ENCODE data around the gene RANBP2. TPM values are rescaled to one million over a fixed set of nuclear protein-coding genes. Genes with fewer than 3 reads are reported as not detected.

RANBP2 gene
- total RNA-seq, 1 experiment from 2014 or later, result 120 TPM

DNA sequence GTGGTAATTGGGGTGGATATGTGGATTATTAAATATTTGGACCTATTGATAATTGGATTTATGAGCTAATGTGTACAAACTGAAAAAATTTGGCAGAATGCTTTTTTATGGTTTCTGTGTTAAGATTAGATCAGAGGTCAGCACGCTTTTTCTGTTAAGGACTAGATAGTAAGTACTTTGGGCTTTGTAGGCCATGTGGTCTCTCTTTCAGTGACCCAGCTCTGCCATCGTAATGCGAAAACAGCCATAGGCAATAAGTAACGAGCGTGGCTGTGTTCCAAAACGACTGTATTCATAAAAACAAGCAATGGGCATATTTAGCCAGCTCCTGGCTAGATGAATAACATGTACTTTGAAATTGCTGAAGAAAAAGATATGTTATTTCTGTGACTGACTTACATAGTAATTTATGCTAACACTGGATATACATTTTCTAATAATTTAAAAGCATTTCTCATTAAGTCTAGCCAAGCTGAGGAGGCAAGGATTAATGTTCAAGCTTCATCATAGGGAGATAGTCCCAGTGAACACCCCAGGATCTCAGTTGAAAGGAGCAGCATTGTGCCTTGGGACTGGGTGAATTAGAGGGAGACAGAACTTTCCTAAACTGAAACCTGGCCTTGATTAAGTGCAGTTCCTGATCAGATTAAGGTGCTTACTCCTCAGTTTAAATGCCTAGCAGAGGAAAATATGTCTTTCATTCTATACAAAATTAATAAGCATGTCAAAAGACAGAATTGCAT, 87.3 kb downstream of the RANBP2 start:
- no peak overlapping the region for H3K4me3 ChIP-seq
- peaks cover 68% of the 10 kb centered on the region for H3K36me3 ChIP-seq
- H3K4me1 ChIP-seq, result no peaks in the 10 kb centered on the region
- no peaks in the 10 kb centered on the region for H3K27me3 ChIP-seq
- no peak overlapping the region for H3K27ac ChIP-seq
- H3K9me3 ChIP-seq (replicated peaks), result peaks cover 6% of the 10 kb centered on the region; the same call in 1 of the 2 replicates
- no peak for DNase-seq

DNA sequence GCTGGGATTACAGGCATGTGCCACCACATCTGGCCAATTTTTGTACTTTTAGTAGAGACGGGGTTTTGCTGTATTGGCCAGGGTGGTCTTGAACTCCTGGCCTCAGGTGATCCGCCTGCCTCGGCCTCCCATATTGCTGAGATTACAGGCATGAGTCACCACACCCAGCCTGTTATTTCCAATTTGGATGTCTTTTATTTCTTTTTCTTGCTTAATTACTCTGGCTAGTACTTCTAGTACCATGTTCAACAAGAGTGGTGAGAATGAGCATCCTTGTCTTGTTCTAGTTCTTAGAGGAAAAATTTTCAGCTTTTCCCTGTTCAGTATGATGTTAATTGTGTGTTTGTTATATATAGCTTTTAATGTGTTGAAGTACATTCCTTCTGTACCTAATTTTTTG, 90.7 kb downstream of the RANBP2 start:
- H3K27me3 ChIP-seq, result no peaks in the 10 kb centered on the region
- no peak for DNase-seq
- H3K36me3 ChIP-seq, result peaks cover 67% of the 10 kb centered on the region
- H3K27ac ChIP-seq, result no peak overlapping the region
- H3K4me1 ChIP-seq, result no peaks in the 10 kb centered on the region
- no peak overlapping the region for H3K4me3 ChIP-seq
- H3K9me3 ChIP-seq (replicated peaks), result peaks cover 6% of the 10 kb centered on the region; the same call in 1 of the 2 replicates

DNA sequence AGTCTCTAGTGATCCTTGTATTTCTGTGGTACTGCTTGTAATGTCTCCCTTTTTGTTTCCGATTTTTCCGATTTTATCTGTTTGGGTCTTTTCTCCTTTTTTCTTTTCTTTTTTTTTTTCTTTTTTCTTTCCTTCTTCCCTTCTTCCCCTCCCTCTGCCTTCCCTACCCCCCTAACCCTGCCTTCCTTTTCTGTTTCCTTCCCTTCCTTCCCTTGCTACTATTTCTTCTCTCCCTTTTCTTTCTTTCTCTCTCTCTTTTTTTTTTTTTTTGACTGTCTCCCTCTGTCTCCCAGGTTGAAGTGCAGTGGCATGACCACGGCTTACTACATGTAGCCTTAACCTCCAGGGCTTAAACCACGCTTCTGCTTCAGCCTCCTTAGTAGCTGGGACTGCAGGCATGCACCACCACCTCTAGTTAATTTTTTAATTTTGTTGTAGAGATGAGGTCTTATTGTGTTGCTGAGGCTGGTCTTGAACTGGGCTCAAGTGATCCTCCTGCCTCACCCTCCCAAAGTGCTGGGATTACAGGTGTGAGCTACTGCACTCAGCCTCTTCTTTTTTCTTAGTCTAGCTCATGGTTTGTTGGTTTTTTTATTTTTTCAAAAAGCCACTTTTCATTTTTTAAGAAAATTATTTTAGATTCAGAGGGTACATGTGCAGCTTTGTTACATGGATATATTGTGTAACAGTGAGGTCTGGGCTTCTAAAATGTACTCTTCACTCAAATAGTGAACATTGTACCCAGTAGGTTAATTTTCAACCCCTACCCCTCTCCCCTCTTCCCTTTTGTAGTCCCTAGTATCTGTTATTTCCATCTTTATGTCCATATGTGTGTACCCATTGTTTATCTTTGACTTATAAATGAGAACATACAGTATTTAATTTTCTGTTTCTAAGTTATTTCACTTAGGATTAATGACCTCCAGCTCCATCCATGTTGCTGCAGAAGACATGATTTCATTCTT, 92.0 kb downstream of the RANBP2 start:
- Histone ChIP-seq H3K27me3 (no peaks in the 10 kb centered on the region), H3K9me3 (replicated peaks) (peaks cover 6% of the 10 kb centered on the region; the same call in 1 of the 2 replicates), H3K4me3 (no peak overlapping the region), H3K36me3 (peaks cover 64% of the 10 kb centered on the region), H3K4me1 (no peaks in the 10 kb centered on the region), H3K27ac (no peak overlapping the region)
- no peak for DNase-seq

DNA sequence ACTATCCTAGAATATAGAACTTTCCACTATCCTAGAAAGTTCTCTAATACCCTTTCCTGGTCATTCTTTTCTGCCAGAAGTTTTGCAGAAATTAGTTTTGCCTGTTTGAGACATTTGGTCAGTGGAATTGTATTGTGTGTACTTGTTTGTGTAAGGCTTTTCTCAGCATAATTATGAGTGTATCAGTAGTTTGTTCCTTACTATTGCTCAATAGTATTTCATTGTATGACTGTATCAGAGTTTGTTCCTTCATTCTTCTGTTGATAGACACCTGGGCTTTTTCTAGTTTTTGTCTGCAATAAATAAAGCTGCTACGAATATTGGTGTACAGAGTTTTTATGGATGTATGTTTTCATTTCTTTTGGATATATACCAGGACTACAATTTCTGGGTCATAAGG, 94.5 kb downstream of the RANBP2 start:
- no peak for DNase-seq
- Histone ChIP-seq H3K27me3 (no peaks in the 10 kb centered on the region), H3K4me1 (no peaks in the 10 kb centered on the region), H3K36me3 (peaks cover 64% of the 10 kb centered on the region), H3K4me3 (no peak overlapping the region), H3K9me3 (replicated peaks) (peaks cover 6% of the 10 kb centered on the region; the same call in 1 of the 2 replicates), H3K27ac (no peak overlapping the region)

DNA sequence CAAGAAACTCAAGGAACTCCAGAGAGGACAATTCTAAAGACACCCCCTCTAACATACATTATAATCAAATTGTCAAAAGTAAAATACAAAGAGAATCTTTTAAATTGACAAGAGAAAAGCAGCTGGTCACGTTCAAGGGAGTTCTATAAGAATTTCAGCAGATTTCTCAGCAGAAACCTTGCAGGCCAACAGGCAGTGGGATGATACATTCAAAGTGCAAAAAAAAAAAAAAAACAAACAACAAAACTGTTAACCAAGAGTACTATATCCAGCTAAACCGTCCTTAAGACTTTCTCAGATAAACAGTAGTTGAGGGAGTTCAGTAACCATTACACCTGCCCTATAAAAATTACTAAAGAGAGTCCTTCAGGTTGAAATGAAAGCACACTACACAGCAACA, 101.2 kb downstream of the RANBP2 start:
- Histone ChIP-seq H3K27me3 (no peaks in the 10 kb centered on the region), H3K4me1 (no peaks in the 10 kb centered on the region), H3K27ac (no peak overlapping the region), H3K36me3 (peaks cover 71% of the 10 kb centered on the region), H3K4me3 (no peak overlapping the region), H3K9me3 (replicated peaks) (no peaks in the 10 kb centered on the region)
- DNase-seq, result no peak

DNA sequence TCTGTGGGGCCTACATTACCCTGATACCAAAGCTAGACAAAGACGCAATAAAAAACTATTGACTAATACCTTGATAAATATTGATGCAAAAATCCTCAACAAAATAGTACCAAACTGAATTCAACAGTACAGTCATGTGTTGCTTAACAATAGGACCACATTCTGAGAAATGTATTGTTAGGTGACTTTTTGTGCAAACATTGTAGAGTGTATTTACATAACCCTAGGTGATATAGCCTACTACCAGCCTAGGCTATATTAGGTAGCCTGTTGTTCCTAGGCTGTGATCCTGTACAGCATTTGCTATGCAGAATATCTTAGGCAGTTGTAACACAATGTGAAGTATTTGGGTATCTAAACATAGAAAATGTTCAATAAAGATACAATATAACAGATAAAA, 104.0 kb downstream of the RANBP2 start:
- H3K36me3 ChIP-seq, result peaks cover 64% of the 10 kb centered on the region
- H3K4me1 ChIP-seq, result no peaks in the 10 kb centered on the region
- no peak for DNase-seq
- H3K9me3 ChIP-seq (replicated peaks), result no peaks in the 10 kb centered on the region
- no peak overlapping the region for H3K4me3 ChIP-seq
- H3K27me3 ChIP-seq, result no peaks in the 10 kb centered on the region
- H3K27ac ChIP-seq, result no peak overlapping the region

DNA sequence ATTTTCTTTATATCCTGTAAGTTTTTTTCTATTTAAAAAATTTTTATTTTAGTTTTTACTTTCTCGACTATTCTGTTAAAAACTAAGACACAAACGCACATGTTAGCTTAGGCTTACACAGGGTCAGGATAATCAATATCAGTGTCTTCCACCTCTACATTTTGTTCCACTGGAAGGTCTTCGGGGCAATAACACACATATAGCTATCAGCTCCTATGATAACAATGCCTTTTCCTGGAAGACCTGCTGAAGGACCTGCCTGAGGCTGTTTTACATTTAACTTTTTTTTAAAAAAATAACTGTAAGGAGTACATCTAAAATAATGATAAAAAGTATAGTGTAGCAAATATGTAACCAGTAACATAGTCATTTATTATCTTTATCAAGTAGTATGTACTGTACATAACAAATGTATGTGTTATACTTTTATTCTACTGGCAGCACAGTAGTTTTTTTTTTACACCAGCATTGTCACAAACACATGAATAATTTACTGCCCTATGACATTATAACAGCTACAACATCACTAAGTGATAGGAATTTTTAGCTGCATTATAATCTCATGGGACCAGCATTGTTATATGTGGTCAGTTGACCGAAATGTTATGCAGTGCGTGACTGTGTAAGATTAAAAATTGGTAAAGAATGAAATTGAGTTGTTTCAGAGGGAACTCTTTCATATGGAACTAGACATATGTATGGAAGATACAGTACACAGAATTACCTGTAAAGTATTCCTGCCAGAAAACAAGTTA, 105.2 kb downstream of the RANBP2 start:
- Histone ChIP-seq H3K4me3 (no peak overlapping the region), H3K27me3 (no peaks in the 10 kb centered on the region), H3K36me3 (peaks cover 52% of the 10 kb centered on the region), H3K4me1 (no peaks in the 10 kb centered on the region), H3K9me3 (replicated peaks) (no peaks in the 10 kb centered on the region), H3K27ac (no peak overlapping the region)
- DNase-seq, result no peak

DNA sequence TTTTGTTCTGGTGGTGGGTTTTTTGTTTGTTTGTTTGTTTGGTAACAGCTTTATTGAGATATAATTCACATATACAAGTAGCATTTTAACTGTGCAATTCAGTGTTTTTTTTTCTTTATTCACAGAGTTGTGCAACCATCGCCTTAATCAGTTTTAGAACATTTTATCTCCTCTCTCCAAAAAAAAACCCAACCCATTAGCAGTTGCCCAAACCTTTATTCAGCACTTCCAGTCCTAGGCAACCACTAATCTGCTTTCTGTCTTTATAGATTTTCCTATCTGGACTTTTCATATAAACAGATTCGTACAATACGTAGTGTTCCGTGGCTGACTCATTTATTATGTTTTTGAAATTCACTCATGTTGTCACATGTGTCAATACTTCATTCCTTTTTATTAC, 106.0 kb downstream of the RANBP2 start:
- Histone ChIP-seq H3K36me3 (peaks cover 44% of the 10 kb centered on the region), H3K27ac (no peak overlapping the region), H3K27me3 (no peaks in the 10 kb centered on the region), H3K4me3 (no peak overlapping the region), H3K4me1 (no peaks in the 10 kb centered on the region), H3K9me3 (replicated peaks) (no peaks in the 10 kb centered on the region)
- no peak for DNase-seq

DNA sequence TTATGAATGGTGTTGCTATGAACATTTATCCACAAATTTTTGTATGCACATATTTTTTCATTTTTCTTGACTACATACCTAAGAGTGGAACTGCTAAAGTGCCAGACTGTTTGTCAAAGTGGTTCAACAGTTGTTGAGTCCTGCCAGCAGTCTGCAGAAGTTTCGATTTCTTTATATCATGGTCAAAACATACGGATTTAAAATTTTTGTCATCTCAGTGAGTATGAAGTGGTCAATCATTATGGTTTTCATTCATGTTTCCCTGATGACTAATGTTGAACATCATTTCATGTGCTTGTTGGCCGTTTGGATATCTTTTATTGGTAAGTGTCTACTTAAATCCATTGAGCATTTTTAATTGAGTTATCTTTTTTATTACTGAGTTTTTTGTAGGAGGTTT, 106.5 kb downstream of the RANBP2 start:
- Histone ChIP-seq H3K9me3 (replicated peaks) (no peaks in the 10 kb centered on the region), H3K4me1 (no peaks in the 10 kb centered on the region), H3K27me3 (no peaks in the 10 kb centered on the region), H3K27ac (no peak overlapping the region), H3K4me3 (no peak overlapping the region), H3K36me3 (peaks cover 39% of the 10 kb centered on the region)
- DNase-seq, result no peak

DNA sequence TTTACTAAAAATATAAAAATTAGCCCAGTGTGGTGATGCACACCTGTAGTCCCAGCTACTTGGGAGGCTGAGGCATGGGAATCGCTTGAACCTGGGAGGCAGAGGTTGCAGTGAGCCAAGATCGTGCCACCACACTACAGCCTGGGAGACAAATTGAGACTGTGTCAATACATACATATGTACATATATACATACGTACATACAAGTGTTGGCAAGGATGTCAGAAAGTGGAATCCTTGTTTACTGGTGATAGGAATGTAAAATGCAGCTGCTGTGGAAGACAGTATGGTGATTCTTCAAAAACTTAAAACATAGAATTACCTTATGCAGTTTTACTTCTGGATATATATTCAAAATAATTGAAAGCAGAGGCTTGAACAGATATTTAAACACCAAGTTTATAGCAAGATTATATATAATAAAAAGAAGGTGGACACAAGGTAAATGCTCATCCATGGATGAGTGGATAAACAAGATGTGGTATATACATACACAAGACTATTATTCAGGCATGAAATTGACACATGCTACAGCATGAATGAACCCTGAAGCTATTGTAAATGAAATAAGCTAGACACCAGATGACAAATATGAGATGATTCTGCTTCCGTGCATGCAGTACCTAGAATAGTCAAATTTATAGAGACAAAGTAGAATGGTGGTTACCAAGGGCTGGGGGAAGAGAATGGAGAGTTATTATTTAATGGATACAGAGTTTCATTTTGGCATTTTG, 110.5 kb downstream of the RANBP2 start:
- Histone ChIP-seq H3K27ac (no peak overlapping the region), H3K4me1 (no peaks in the 10 kb centered on the region), H3K4me3 (no peak overlapping the region), H3K9me3 (replicated peaks) (no peaks in the 10 kb centered on the region), H3K27me3 (no peaks in the 10 kb centered on the region), H3K36me3 (peaks cover 20% of the 10 kb centered on the region)
- no peak for DNase-seq

DNA sequence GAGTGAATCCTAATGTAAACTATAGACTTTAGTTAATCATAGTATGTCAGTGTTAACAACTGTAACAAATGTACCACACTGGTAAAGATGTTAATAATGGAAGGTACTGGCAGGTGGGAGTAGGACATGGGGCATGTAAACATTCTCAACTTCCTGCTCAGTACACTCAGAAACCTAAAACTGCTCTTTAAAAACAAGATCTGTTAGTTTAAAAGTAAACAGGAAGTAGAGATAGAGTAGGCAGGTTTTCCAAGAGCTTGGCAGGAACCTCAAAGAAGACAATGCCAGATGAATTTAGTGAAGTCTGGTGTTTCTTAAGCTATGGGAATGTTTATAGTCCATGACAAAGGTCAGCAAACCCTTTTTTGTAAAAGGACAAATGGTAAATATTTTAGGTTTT, 113.9 kb downstream of the RANBP2 start:
- H3K36me3 ChIP-seq, result peaks cover 14% of the 10 kb centered on the region; the same call in 1 of the 2 replicates
- no peaks in the 10 kb centered on the region for H3K4me1 ChIP-seq
- no peak for DNase-seq
- H3K9me3 ChIP-seq (replicated peaks), result peaks cover 12% of the 10 kb centered on the region
- H3K27ac ChIP-seq, result no peak overlapping the region
- H3K4me3 ChIP-seq, result no peak overlapping the region
- H3K27me3 ChIP-seq, result no peaks in the 10 kb centered on the region

DNA sequence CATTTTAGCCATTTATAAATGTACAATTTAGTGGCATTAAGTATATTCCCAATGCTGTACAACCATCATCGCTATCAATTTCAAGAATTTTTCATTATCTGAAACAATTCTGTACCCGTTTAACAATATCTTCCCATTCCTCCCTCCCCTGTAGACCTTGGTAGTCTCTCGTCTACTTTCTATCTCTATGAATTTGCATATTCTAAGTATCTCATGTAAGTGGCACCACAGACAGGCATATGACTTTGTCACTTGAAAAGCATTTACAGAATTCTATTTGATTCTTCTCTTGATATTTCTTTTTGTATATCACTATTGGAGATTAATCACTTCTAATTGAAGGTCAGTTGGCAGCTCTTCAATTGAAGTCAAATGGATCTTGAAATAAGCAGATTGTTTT, 115.3 kb downstream of the RANBP2 start:
- no peak overlapping the region for H3K27ac ChIP-seq

DNA sequence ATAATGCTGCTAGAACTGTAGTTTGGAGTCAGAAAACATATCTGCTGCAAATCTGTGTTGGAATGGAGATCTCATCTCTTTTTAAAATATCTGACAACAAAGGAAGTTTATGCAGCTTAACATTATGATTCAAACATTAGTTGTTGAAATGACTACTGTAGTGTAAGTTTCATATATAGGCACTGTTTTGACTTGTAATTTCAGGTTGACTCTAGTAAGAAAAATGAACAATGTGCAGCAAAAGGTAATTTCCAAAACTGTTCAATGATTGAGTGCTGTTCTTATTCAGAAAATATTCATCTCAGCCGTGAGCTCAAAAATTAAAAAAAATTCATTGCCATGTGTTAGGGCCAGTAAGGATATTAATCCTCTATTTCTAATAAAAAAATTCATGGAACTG, 115.8 kb downstream of the RANBP2 start:
- Histone ChIP-seq H3K27me3 (no peaks in the 10 kb centered on the region), H3K36me3 (peaks cover 23% of the 10 kb centered on the region; the same call in 1 of the 2 replicates), H3K4me3 (no peak overlapping the region), H3K9me3 (replicated peaks) (peaks cover 12% of the 10 kb centered on the region), H3K4me1 (no peaks in the 10 kb centered on the region), H3K27ac (no peak overlapping the region)
- no peak for DNase-seq

More for the DNA sequence above, 115.3 kb downstream of the RANBP2 start:
- Histone ChIP-seq H3K4me1 (no peaks in the 10 kb centered on the region), H3K36me3 (peaks cover 23% of the 10 kb centered on the region; the same call in 1 of the 2 replicates), H3K4me3 (no peak overlapping the region), H3K9me3 (replicated peaks) (peaks cover 12% of the 10 kb centered on the region), H3K27me3 (no peaks in the 10 kb centered on the region)
- DNase-seq, result no peak

Measured in SJCRH30 (cell line).